ENCODE measurements around the gene CALY. TPM values are rescaled to one million over a fixed set of nuclear protein-coding genes. Genes with fewer than 3 reads are reported as not detected.

The CALY gene
- total RNA-seq, 3 donors from 2014 or later = 1.1 to 7.5 TPM; not detected in 1

DNA sequence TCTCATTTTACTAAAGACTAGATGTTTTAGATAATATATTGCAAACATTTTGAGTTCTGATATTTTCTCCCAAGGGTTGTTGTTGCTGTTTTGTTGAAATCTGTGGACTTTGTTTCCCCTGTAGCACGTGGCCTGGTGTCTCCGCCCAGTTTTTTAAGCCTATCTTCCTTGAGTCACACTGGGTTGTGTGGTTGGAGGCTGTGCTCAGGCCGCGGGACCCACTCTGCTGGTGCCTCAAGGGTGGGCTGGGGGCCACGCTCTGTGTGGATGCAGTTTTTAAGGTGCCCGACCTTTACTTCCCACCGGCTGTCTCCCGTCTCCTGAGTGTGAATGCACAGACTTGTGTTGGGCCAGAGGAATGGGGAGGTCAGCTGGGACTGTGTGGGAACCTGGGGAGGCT is 6.2 kb upstream of the CALY start:
- Histone ChIP-seq H3K4me1 (ENCODE audit: low read depth) (peaks cover 7% of the 10 kb centered on the region), H3K9me3 (no peaks in the 10 kb centered on the region), H3K36me3 (ENCODE audit: low read depth) (no peaks in the 10 kb centered on the region), H3K4me3 (no peak overlapping the region)
- ATAC-seq (no peak), DNase-seq (no peak)
- TF ChIP-seq CTCF (IDR thresholded peaks at IDR 0.05) = no peak
- intact Hi-C loops (cut with DNase I, micrococcal nuclease) = no loop called here

DNA sequence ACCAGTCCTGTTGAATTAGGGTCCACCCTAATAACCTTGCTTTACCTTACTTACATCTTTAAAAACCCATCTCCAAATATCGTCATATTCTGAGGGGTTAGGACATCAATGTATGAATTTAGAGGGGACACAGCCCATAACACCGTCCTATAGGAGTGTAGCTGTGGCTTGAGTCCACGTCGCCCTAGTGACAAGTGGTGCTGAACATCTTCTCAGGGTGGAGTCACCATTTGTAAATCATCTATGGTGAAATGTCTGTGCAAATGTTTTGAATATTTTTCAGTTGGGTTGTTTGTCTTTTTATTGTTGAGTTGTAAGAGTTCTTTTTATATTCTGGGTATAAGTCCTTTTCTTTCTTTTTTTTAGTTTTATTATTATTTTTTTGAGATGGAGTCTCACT is 5.3 kb upstream of the CALY start:
- no peak overlapping the region for H3K4me3 ChIP-seq
- peaks cover 5% of the 10 kb centered on the region for H3K4me1 ChIP-seq (ENCODE audit: low read depth)
- DNase-seq = no peak
- no peaks in the 10 kb centered on the region for H3K36me3 ChIP-seq (ENCODE audit: low read depth)
- no peak for TF ChIP-seq CTCF (IDR thresholded peaks at IDR 0.05)
- no peaks in the 10 kb centered on the region for H3K9me3 ChIP-seq
- intact Hi-C loops (cut with DNase I, micrococcal nuclease) = no loop called here
- ATAC-seq = no peak

- H3K9me3 ChIP-seq = no peaks in the 10 kb centered on the region
- TF ChIP-seq CTCF (IDR thresholded peaks at IDR 0.05) = no peak
- intact Hi-C loops (cut with DNase I, micrococcal nuclease) = no loop called here
- peaks cover 14% of the 10 kb centered on the region for H3K4me1 ChIP-seq (ENCODE audit: low read depth)
- DNase-seq (no peak), ATAC-seq (no peak)
- H3K4me3 ChIP-seq = no peak overlapping the region
- H3K36me3 ChIP-seq (ENCODE audit: low read depth) = no peaks in the 10 kb centered on the region
These were observed 3.1 kb upstream of the CALY start for GRCh38 chr10:133339708-133340380.

DNA sequence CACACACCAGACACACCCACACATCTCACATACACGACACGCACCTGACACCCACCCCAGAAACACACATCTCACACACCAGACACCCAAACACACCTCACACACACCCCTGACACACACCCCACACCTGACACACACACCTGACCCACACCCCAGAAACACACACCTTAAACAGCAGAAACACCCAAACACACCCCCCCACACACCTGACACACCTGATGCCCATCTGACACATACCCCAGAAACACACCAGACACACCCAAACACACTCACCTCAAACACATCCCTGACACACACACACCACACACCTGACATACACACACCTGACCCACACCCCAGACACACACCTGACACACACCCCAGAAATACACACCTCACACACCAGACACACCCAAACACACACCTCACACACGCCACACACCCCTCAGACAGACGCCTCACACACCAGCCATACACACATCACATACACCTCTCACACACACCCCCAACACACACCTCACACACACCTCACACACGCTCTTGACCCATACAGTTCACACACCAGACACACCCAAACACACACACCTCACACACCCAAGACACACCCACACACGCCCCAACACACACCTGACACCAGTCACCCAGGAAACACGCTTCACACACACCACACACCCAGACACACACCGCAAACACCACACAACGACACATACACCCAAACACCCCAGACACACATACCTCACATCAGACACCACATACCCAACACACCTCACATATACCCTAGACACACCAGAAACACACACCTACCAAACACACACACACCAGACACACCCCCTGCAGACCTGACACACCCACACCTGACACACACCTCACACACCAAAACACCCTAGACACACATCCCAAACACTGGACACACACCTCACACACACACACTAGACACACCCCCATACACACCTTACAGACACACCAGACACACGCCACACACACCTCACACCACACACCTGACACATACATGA is 1.7 kb upstream of the CALY start:
- TF ChIP-seq CTCF (IDR thresholded peaks at IDR 0.05) = no peak
- Histone ChIP-seq H3K9me3 (no peaks in the 10 kb centered on the region), H3K4me1 (ENCODE audit: low read depth) (peaks cover 14% of the 10 kb centered on the region), H3K4me3 (no peak overlapping the region), H3K36me3 (ENCODE audit: low read depth) (no peaks in the 10 kb centered on the region)
- no peak for DNase-seq
- intact Hi-C loops (cut with DNase I, micrococcal nuclease) = no loop called here
- ATAC-seq = no peak

GRCh38 chr10:133337370-133337725 is 652 bp upstream of the CALY start:
- ATAC-seq = no peak
- intact Hi-C loops (cut with DNase I, micrococcal nuclease) = no loop called here
- Histone ChIP-seq H3K9me3 (no peaks in the 10 kb centered on the region), H3K36me3 (ENCODE audit: low read depth) (no peaks in the 10 kb centered on the region), H3K4me1 (ENCODE audit: low read depth) (peaks cover 14% of the 10 kb centered on the region), H3K4me3 (no peak overlapping the region)
- no peak for TF ChIP-seq CTCF (IDR thresholded peaks at IDR 0.05)
- DNase-seq = no peak

Measured in mucosa of descending colon (tissue), 3 donors.